ENCODE results near the gene DOK3. TPM values are rescaled to one million over a fixed set of nuclear protein-coding genes. Genes with fewer than 3 reads are reported as not detected.
A peak's percentile ranks its signal among the peaks of the same experiment; 100 is the strongest.

The DOK3 gene
- polyA plus RNA-seq, 3 donors = 62.8 to 196 (median 98.3) TPM

- H3K4me1 ChIP-seq (ENCODE audit: control insufficient read depth in 1 of 2, insufficient read depth in 2 of 2, low read length in 2 of 2) = peaks cover 67 to 90% of the 10 kb centered on the region in 2 donors
- no peak overlapping the region for H2AFZ ChIP-seq (ENCODE audit: insufficient read depth, low read depth, low read length, poor library complexity, severe bottlenecking)
- no peak overlapping the region for H3K9ac ChIP-seq (ENCODE audit: insufficient read depth, low read length, poor library complexity, severe bottlenecking)
- H3K27ac ChIP-seq (ENCODE audit: low read depth in 1 of 2, low read length in 2 of 2) = no peak overlapping the region
- no peaks in the 10 kb centered on the region for H3K9me3 ChIP-seq (replicated peaks in 1 of 2; ENCODE audit: control insufficient read depth in 1 of 2, insufficient read depth in 1 of 2, low read length in 2 of 2)
- no peak overlapping the region for H3K4me3 ChIP-seq (replicated peaks in 1 of 3; ENCODE audit: low read depth in 2 of 3, low read length in 3 of 3)
- H3K4me1 Mint-ChIP-seq = peaks cover 66% of the 10 kb centered on the region
- DNase-seq = no peak
- peaks cover 34 to 42% of the 10 kb centered on the region in 2 donors for H3K36me3 ChIP-seq (replicated peaks in 1 of 2; ENCODE audit: control insufficient read depth in 1 of 2, insufficient read depth in 2 of 2, low read length in 2 of 2)
- no peaks in the 10 kb centered on the region for H3K27me3 ChIP-seq (ENCODE audit: control insufficient read depth in 2 of 2, insufficient read depth in 2 of 2, low read length in 2 of 2)
- peaks cover 55% of the 10 kb centered on the region for H3K79me2 ChIP-seq (ENCODE audit: insufficient read depth, low read length)
- H3K4me3 Mint-ChIP-seq = peak overlapping the region in 1 of 2 donors; percentile 15
- WGBS (ENCODE audit: insufficient coverage) = 100% methylated on average over 3 of the region's 4 CpGs
- TF ChIP-seq, protein P1, sequence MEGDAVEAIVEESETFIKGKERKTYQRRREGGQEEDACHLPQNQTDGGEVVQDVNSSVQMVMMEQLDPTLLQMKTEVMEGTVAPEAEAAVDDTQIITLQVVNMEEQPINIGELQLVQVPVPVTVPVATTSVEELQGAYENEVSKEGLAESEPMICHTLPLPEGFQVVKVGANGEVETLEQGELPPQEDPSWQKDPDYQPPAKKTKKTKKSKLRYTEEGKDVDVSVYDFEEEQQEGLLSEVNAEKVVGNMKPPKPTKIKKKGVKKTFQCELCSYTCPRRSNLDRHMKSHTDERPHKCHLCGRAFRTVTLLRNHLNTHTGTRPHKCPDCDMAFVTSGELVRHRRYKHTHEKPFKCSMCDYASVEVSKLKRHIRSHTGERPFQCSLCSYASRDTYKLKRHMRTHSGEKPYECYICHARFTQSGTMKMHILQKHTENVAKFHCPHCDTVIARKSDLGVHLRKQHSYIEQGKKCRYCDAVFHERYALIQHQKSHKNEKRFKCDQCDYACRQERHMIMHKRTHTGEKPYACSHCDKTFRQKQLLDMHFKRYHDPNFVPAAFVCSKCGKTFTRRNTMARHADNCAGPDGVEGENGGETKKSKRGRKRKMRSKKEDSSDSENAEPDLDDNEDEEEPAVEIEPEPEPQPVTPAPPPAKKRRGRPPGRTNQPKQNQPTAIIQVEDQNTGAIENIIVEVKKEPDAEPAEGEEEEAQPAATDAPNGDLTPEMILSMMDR (IDR thresholded peaks at IDR 0.05) = no peak
- intact Hi-C loops (cut with micrococcal nuclease) = loop anchor here in 1 of 2 donors (10.0 kb wide), 1 partner anchor 190 kb away; the partner anchor contains the start of gene MXD3
- peaks cover 86% of the 10 kb centered on the region for H4K20me1 ChIP-seq (ENCODE audit: insufficient read depth, low read length)
- peaks cover 6 to 8% (median 7%) of the 10 kb centered on the region in 3 donors for H3K27me3 Mint-ChIP-seq (ENCODE audit: low read depth in 3 of 3)
- H3K9me3 Mint-ChIP-seq = peaks cover 0 to 3% (median 0%) of the 10 kb centered on the region in 7 donors
- H3K36me3 Mint-ChIP-seq = peaks cover 44 to 62% of the 10 kb centered on the region in 2 donors
- peak overlapping the region in 2 of 7 donors; percentile 60 to 66 for H3K27ac Mint-ChIP-seq
- no peak overlapping the region for H3K4me2 ChIP-seq (replicated peaks; ENCODE audit: extremely low read depth, low read length, poor library complexity, severe bottlenecking)
Observed at GRCh38 chr5:177505075-177505474, 4.6 kb downstream of the DOK3 start.

DNA sequence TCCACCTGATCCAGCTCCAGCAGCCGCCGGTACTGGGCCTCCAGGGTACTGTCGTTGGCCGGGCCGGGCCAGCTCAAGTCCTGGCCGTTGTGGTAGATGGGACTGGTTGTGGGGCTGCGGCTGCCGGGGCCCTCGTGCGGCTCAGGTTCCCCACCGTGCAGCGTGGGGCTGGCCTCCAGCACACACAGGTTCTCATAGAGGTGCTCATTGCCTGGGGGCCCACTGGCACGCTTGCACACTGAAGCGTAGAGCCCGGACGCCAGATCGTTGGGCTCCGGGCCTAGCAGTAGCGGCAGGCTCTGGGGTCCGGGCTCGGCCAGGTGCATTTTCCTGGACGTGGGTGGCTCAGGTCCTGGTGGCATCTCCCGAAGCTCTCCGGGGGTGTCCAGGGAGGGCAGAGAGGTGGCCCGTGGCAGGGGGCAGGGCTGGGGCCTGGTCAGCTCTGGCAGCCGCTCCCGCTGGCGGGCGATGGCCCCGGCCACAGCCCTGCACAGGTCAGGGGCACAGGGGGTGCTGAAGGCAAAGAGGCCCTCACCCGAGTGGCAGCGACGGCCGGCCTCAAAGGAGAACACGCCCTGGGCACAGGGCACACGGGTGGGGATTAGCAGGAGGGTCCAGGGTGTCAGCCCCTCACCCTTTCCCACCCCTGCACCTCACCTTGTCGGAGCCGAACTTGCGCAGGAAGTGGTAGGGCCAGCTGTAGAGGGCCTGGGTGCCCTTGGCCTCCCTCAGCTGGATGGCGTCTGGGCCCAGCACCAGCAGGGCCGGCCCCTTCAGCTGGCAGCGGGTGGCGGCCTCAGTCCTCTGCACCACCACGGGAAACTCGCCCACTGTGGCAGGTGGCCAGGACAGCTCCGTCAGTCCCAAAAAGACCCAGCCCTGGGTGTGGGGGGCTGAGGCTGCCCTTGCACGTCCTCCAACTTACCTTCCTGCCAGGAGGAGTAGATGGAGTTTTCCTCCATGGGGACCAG is 5.3 kb downstream of the DOK3 start:
- peaks cover 0 to 5% of the 10 kb centered on the region in 2 donors for H3K27me3 ChIP-seq (ENCODE audit: control insufficient read depth in 2 of 2, insufficient read depth in 2 of 2, low read length in 2 of 2)
- TF ChIP-seq, protein P1 (IDR thresholded peaks at IDR 0.05) = no peak
- H4K20me1 ChIP-seq (ENCODE audit: insufficient read depth, low read length) = peaks cover 86% of the 10 kb centered on the region
- no peak for DNase-seq
- H3K4me3 ChIP-seq (replicated peaks in 1 of 3; ENCODE audit: low read depth in 2 of 3, low read length in 3 of 3) = no peak overlapping the region
- no peaks in the 10 kb centered on the region for H3K9me3 ChIP-seq (replicated peaks in 1 of 2; ENCODE audit: control insufficient read depth in 1 of 2, insufficient read depth in 1 of 2, low read length in 2 of 2)
- H3K27ac ChIP-seq (ENCODE audit: low read depth in 1 of 2, low read length in 2 of 2) = no peak overlapping the region
- 94% methylated on average over 40 of the region's 47 CpGs for WGBS (ENCODE audit: insufficient coverage)
- peaks cover 34 to 42% of the 10 kb centered on the region in 2 donors for H3K36me3 ChIP-seq (replicated peaks in 1 of 2; ENCODE audit: control insufficient read depth in 1 of 2, insufficient read depth in 2 of 2, low read length in 2 of 2)
- H3K9me3 Mint-ChIP-seq = peaks cover 0 to 3% (median 0%) of the 10 kb centered on the region in 7 donors
- peaks cover 62 to 85% of the 10 kb centered on the region in 2 donors for H3K4me1 ChIP-seq (ENCODE audit: control insufficient read depth in 1 of 2, insufficient read depth in 2 of 2, low read length in 2 of 2)
- H3K4me2 ChIP-seq (replicated peaks; ENCODE audit: extremely low read depth, low read length, poor library complexity, severe bottlenecking) = no peak overlapping the region
- intact Hi-C loops (cut with micrococcal nuclease) = loop anchor here (5.0 to 10.0 kb wide), 2 partner anchors 112 to 190 kb away; partner anchors contain the start of gene MXD3 (in 1 of the 2)
- no peak overlapping the region for H3K9ac ChIP-seq (ENCODE audit: insufficient read depth, low read length, poor library complexity, severe bottlenecking)
- H3K4me1 Mint-ChIP-seq = peaks cover 60% of the 10 kb centered on the region
- H3K36me3 Mint-ChIP-seq = peaks cover 44 to 62% of the 10 kb centered on the region in 2 donors
- H3K27me3 Mint-ChIP-seq (ENCODE audit: low read depth in 3 of 3) = peaks cover 11 to 13% (median 13%) of the 10 kb centered on the region in 3 donors
- peak overlapping the region in 1 of 7 donors; percentile 66 for H3K27ac Mint-ChIP-seq
- H2AFZ ChIP-seq (ENCODE audit: insufficient read depth, low read depth, low read length, poor library complexity, severe bottlenecking) = no peak overlapping the region
- H3K4me3 Mint-ChIP-seq = no peak overlapping the region
- H3K79me2 ChIP-seq (ENCODE audit: insufficient read depth, low read length) = peaks cover 48% of the 10 kb centered on the region

Data from CD14-positive monocyte (primary cell).